ENCODE results near the gene CELSR1. TPM values are rescaled to one million over a fixed set of nuclear protein-coding genes. Genes with fewer than 3 reads are reported as not detected.

Gene CELSR1
- total RNA-seq, 1 experiment from 2014 or later: 22.6 TPM

DNA sequence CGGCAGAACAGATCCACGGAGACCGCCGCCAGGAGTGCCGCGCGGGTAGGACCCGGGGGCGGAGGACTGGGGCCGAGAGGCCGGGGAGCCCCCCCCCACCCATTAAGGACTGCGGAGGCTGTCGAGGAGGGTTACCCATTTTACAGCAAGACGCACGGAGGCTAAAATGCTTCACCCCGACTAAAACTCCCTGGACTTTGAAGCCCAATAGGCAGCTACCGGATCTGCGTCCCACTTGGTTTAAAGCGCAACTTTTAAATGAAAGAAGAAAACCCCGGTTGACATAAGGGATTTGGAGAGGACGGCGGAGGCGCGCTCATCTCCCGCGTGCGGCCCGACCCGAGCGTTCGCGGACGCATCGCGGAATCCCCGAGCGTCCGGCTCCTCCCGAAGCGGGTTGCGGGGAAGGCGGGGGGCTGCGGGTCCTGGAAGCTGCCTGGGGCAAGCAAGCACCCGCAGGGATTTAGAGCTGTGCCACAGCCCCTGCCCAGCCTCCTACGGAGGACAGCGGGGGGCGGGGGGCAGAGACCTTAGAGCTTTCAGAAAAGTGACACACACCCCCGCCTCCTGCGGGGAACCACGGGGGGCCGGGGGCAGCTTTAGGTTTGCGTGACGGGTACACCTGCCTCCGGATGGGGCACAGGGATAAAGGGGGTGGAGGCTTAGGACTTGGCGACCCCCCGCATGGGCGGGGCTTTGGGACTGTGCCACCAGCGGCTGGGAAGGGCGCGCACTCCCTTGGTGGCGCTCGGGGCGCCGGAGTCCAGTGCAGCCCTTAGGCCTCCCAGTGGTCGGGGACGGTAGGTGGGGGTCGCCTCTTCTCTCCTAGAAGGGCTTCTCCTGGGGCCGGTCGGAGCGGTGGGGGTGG lies 760 bp upstream of the CELSR1 start:
- Histone ChIP-seq H3T11ph (ENCODE audit: low read length) (no peak overlapping the region), H2BK120ac (ENCODE audit: low read depth, low read length, poor library complexity, severe bottlenecking) (no peak overlapping the region), H4K91ac (ENCODE audit: insufficient read length, low read depth, low read length) (no peak overlapping the region), H4K5ac (ENCODE audit: insufficient read length, low read depth, low read length) (no peak overlapping the region), H3K79me1 (ENCODE audit: insufficient read depth, low read depth, low read length, poor library complexity, severe bottlenecking) (no peaks in the 10 kb centered on the region), H3K27ac (ENCODE audit: insufficient read length, low read depth, low read length) (no peak overlapping the region), H3K23ac (ENCODE audit: insufficient read length, low read depth, low read length) (no peak overlapping the region), H4K8ac (replicated peaks; ENCODE audit: insufficient read length, low read depth, low read length) (no peak overlapping the region), H3K14ac (ENCODE audit: insufficient read depth, low read length) (no peak overlapping the region), H3K27me3 (ENCODE audit: insufficient read depth, low read length) (peaks cover 17% of the 10 kb centered on the region; the same call in 1 of the 2 replicates), H2BK5ac (ENCODE audit: insufficient read length, low read length) (no peak overlapping the region), H2BK15ac (ENCODE audit: low read depth, low read length) (no peak overlapping the region), H3K18ac (ENCODE audit: insufficient read length, low read depth, low read length) (no peak overlapping the region), H3K9me3 (ENCODE audit: control insufficient read depth, low read depth, low read length) (no peaks in the 10 kb centered on the region), H2BK20ac (ENCODE audit: low read depth, low read length, poor library complexity, severe bottlenecking) (no peak overlapping the region), H4K20me1 (ENCODE audit: control insufficient read depth, insufficient read depth, insufficient read length) (no peaks in the 10 kb centered on the region), H3K4me2 (ENCODE audit: insufficient read depth, insufficient read length, low read length) (peak overlapping the region; percentile 38), H2AK5ac (ENCODE audit: insufficient read length, low read length) (no peak overlapping the region), H2BK12ac (ENCODE audit: insufficient read length, low read depth, low read length) (no peak overlapping the region), H3K79me2 (ENCODE audit: insufficient read depth, low read length) (no peaks in the 10 kb centered on the region), H3K9ac (ENCODE audit: extremely low read depth, insufficient read length, low read length) (no peak overlapping the region), H3K4me1 (ENCODE audit: insufficient read depth, low read length) (no peaks in the 10 kb centered on the region), H3K4ac (ENCODE audit: low read depth, low read length) (no peak overlapping the region), H3K23me2 (ENCODE audit: insufficient read length, low read depth, low read length, poor library complexity, severe bottlenecking) (peaks cover 14% of the 10 kb centered on the region), H2AFZ (ENCODE audit: low read length) (no peak overlapping the region), H3K56ac (ENCODE audit: insufficient read length, low read depth, low read length) (no peak overlapping the region)
- H3K9me3 Mint-ChIP-seq: peaks cover 0 to 20% of the 10 kb centered on the region in 2 experiments; a peak in 2 of 5 replicates
- TF ChIP-seq CTCF (conservative IDR thresholded peaks at IDR 0.05): peak; percentile 45; the same call in 1 of the 3 replicates
- H3K27me3 Mint-ChIP-seq (ENCODE audit: low read depth): peaks cover 72% of the 10 kb centered on the region
- H3K27ac Mint-ChIP-seq: no peak overlapping the region
- H3K4me1 Mint-ChIP-seq: peaks cover 6 to 14% of the 10 kb centered on the region in 2 experiments
- H3K36me3 Mint-ChIP-seq (ENCODE audit: insufficient read depth in 1 of 3, low read depth in 3 of 3): peaks cover 14 to 29% (median 27%) of the 10 kb centered on the region in 3 experiments
- peak; percentile 61 for DNase-seq
- peak overlapping the region; percentile 48 to 78 for H3K4me3 Mint-ChIP-seq
- no CpG with 5 or more reads among the region's 70 CpGs for WGBS (ENCODE audit: extremely low coverage, insufficient read length, low lambda C conversion rate)

Data from H9 (cell line).